Right lobe of liver (tissue), 4 donors: ENCODE measurements around the gene FRZB.

Experiments
- POLR2A ChIP-seq: fragments of 450-650 bp; IDR thresholded peaks from one replicate; pipeline ENCODE4 v1.6.1; 2017; ENCODE audit warnings: antibody characterized with exemption, mild to moderate bottlenecking
- TF ChIP-seq, protein P1 (sequence below), 4 donors: fragments of 200-600 bp in 3 of 4; fragments of 450-650 bp in 1 of 4; IDR thresholded peaks; one replicate each; pipeline versions ENCODE4 v1.5.1 to v1.8.0; 2016 to 2022; ENCODE audit warnings: antibody characterized with exemption in 4 of 4, mild to moderate bottlenecking in 2 of 4
- donor health status: DM: no; HTN: no; CAD: no.
- donor health status: DM: no; HTN: no; CAD: no.
- donor health status: DM: no; HTN: yes; CAD: no.

- TF ChIP-seq POLR2A, result no peak
- TF ChIP-seq, protein P1, sequence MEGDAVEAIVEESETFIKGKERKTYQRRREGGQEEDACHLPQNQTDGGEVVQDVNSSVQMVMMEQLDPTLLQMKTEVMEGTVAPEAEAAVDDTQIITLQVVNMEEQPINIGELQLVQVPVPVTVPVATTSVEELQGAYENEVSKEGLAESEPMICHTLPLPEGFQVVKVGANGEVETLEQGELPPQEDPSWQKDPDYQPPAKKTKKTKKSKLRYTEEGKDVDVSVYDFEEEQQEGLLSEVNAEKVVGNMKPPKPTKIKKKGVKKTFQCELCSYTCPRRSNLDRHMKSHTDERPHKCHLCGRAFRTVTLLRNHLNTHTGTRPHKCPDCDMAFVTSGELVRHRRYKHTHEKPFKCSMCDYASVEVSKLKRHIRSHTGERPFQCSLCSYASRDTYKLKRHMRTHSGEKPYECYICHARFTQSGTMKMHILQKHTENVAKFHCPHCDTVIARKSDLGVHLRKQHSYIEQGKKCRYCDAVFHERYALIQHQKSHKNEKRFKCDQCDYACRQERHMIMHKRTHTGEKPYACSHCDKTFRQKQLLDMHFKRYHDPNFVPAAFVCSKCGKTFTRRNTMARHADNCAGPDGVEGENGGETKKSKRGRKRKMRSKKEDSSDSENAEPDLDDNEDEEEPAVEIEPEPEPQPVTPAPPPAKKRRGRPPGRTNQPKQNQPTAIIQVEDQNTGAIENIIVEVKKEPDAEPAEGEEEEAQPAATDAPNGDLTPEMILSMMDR (IDR thresholded peaks at IDR 0.05), result no peak
Observed at GRCh38 chr2:182867426-182868053, 1.1 kb upstream of the FRZB start.
